Thymus (tissue), 11 donors: Measurements from ENCODE around the gene ADAT3. TPM values are rescaled to one million over a fixed set of nuclear protein-coding genes. Genes with fewer than 3 reads are reported as not detected.

Source experiments
- DNase-seq, 9 donors: peaks; one replicate each; pipeline ENCODE4 v3.0.0-alpha.2; 2013; ENCODE audit warnings: low spot score in 9 of 9, low read depth in 6 of 9, missing footprints in 1 of 9
- H3K27ac ChIP-seq, 2 donors: one replicate each; pipeline ENCODE4 v1.5.1; 2013; ENCODE audit warnings: control low read depth in 1 of 2, low read depth in 1 of 2, low read length in 1 of 2, mild to moderate bottlenecking in 1 of 2, moderate library complexity in 1 of 2
- H3K27me3 ChIP-seq, 2 donors: one replicate each; pipeline ENCODE4 v1.5.1; 2013; ENCODE audit warnings: low read length in 1 of 2; ENCODE audit not compliant: control insufficient read depth in 2 of 2, insufficient read depth in 1 of 2
- H3K36me3 ChIP-seq, 2 donors: one replicate each; pipeline ENCODE4 v1.5.1; 2013; ENCODE audit warnings: low read length in 1 of 2, mild to moderate bottlenecking in 1 of 2, moderate library complexity in 1 of 2; ENCODE audit not compliant: control insufficient read depth in 2 of 2, insufficient read depth in 2 of 2
- H3K4me1 ChIP-seq, 2 donors: one replicate each; pipeline ENCODE4 v1.5.1; 2013; ENCODE audit warnings: low read length in 2 of 2; ENCODE audit not compliant: control insufficient read depth in 2 of 2, insufficient read depth in 2 of 2
- H3K4me3 ChIP-seq, 2 donors: one replicate each; pipeline ENCODE4 v1.5.1; 2013; ENCODE audit warnings: low read length in 2 of 2, control low read depth in 1 of 2, mild to moderate bottlenecking in 1 of 2
- H3K9me3 ChIP-seq, 2 donors: one replicate each; pipeline ENCODE4 v1.5.1; 2013; ENCODE audit warnings: low read length in 1 of 2, mild to moderate bottlenecking in 1 of 2; ENCODE audit not compliant: control insufficient read depth in 2 of 2, insufficient read depth in 1 of 2
- WGBS: extraction: QIAGEN DNeasy Blood & Tissue Kit; methylation state at CpG from one replicate; pipeline ENCODE4 v1.1.7; 2013; 5-methylcytosine and 5-hydroxymethylcytosine counted together
- polyA plus RNA-seq: library from polyadenylated mRNA; stranded (reverse); fragments of 200-250 nt; gene quantifications from one replicate; pipeline ENCODE4 v1.2.3, GENCODE V29; 2013
- total RNA-seq: library from RNA; stranded (reverse); fragments of 120-200 nt; gene quantifications from one replicate; pipeline ENCODE4 v1.2.4, GENCODE V29; 2013
- donor health status: healthy.

The ADAT3 gene
- total and polyA plus RNA-seq, 2 donors, result 2.0 to 4.5 TPM

- Histone ChIP-seq H3K27ac (peak overlapping the region in 1 of 2 donors; percentile 13), H3K27me3 (no peaks in the 10 kb centered on the region)
- 94% methylated on average over 23 of the region's 23 CpGs for WGBS
Measured at GRCh38 chr19:1922803-1923202, 17.6 kb downstream of the ADAT3 start.

DNA sequence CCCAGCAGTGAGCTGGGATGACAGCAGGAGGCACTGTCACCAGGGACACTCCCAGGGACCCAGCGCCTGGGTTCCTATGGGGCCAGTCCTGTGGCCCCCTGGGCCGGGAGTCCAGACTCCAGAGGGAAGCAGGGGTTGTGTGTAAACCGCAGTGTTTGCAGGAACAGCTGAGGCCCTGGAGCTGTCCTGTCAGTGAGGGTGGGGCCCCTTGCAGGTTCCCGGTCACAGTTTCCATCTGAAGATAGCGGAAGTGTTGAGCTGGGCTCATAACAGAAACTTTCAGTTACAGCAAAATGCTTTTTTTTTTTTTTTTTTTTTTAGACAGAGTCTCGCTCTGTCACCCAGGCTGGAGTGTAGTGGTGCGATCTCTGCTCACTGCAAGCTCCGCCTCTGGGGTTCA, 18.1 kb downstream of the ADAT3 start:
- WGBS, result 96% methylated on average over 8 of the region's 8 CpGs
- Histone ChIP-seq H3K27ac (peak overlapping the region; percentile 13 to 30), H3K36me3 (peaks cover 43 to 58% of the 10 kb centered on the region in 2 donors), H3K27me3 (no peaks in the 10 kb centered on the region), H3K4me1 (peaks cover 7 to 44% of the 10 kb centered on the region in 2 donors), H3K4me3 (no peak overlapping the region), H3K9me3 (peaks cover 0 to 4% of the 10 kb centered on the region in 2 donors)
- peak in 1 of 9 donors; percentile 35 for DNase-seq

More at GRCh38 chr19:1922803-1923202, 17.6 kb downstream of the ADAT3 start:
- Histone ChIP-seq H3K4me1 (peaks cover 7 to 41% of the 10 kb centered on the region in 2 donors), H3K9me3 (peaks cover 0 to 2% of the 10 kb centered on the region in 2 donors), H3K36me3 (peaks cover 48 to 63% of the 10 kb centered on the region in 2 donors), H3K4me3 (no peak overlapping the region)
- DNase-seq, result no peak

DNA sequence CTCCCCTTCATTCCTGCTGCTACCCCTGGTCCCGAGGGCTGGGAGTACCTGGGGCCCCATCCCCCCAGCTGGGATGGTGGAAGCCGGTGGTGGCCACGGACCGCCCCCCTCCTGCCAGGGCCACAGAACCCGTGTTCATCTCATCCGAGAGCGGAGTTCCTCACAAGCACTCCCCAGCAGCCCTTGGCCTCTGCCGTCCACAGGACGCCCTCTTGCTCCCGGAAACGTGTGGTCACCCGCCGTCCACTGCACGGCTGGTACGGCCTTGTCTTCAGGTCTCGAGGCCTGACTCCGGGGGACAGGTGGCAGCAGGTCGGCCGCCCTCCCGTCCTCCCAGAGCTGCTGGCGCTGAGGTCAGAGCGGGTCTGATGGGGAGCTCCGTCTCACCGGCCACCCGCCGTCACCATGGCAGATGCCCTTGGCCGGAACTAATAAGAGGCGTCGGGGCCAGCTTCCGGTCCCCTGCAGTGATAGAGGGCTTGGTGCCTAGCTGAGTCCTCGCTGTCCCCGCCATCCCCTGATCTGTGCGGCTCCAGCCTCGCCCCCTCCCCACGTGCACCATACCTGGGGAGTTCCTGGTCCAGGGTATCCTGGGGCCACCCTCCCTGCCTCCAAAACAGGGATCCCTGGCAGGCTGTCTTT, 19.2 kb downstream of the ADAT3 start:
- H3K4me1 ChIP-seq, result peaks cover 7 to 50% of the 10 kb centered on the region in 2 donors
- no peak for DNase-seq
- peaks cover 0 to 4% of the 10 kb centered on the region in 2 donors for H3K9me3 ChIP-seq
- peaks cover 0 to 3% of the 10 kb centered on the region in 2 donors for H3K27me3 ChIP-seq
- peaks cover 38 to 48% of the 10 kb centered on the region in 2 donors for H3K36me3 ChIP-seq
- 98% methylated on average over 35 of the region's 35 CpGs for WGBS
- no peak overlapping the region for H3K27ac ChIP-seq
- no peak overlapping the region for H3K4me3 ChIP-seq

DNA sequence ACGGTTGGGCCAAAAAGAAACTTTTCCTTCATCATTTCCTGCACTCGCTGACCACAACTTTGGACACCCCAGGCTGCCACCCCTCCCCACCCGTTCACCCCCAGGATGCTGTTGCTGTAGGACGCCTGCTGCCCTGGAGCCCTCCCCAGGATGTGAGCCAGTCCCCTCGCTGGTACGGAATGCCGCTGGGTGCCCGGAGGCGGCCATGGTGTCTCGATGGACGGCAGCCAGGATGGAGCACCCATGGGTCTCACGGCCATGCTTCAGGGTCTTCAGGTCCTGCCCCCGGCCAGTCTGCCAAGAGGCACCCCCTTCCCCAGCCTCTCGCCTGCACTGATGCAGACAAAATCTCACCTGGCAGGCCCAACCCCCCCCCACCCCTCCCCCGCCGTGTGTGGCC, 20.3 kb downstream of the ADAT3 start:
- 95% methylated on average over 16 of the region's 16 CpGs for WGBS
- no peak overlapping the region for H3K4me3 ChIP-seq
- H3K27ac ChIP-seq, result no peak overlapping the region
- H3K36me3 ChIP-seq, result peaks cover 33 to 43% of the 10 kb centered on the region in 2 donors
- H3K4me1 ChIP-seq, result peaks cover 7 to 49% of the 10 kb centered on the region in 2 donors
- H3K27me3 ChIP-seq, result peaks cover 0 to 10% of the 10 kb centered on the region in 2 donors
- H3K9me3 ChIP-seq, result peaks cover 0 to 4% of the 10 kb centered on the region in 2 donors
- no peak for DNase-seq

- Histone ChIP-seq H3K27ac (no peak overlapping the region), H3K27me3 (peaks cover 0 to 10% of the 10 kb centered on the region in 2 donors), H3K36me3 (peaks cover 11% of the 10 kb centered on the region in 2 donors), H3K4me3 (peak overlapping the region; percentile 16 to 31), H3K4me1 (peaks cover 7 to 31% of the 10 kb centered on the region in 2 donors), H3K9me3 (peaks cover 0 to 16% of the 10 kb centered on the region in 2 donors)
- WGBS, result 19% methylated on average over 42 of the region's 42 CpGs
- DNase-seq, result peak in 5 of 9 donors; percentile 60 to 84 (median 72)
Measured at GRCh38 chr19:1929021-1929742, 24.0 kb downstream of the ADAT3 start.

DNA sequence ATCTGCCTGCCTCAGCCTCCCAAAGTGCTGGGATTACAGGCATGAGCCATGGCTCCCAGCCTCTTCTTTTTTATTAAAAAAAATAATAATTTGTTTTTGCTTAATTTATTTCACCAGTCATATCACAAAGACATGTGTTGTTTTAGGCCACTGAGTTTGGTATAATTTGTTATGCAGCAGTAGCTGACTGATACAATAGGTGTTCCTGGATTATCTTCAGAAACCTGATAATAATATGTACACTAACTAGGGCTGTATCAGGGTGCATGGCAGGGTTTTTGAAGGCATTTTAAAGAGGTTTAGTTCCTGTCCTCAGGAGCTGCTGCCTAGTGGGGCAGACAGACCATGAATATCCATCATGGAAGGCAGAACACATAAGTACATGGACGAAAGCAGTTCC, 26.2 kb downstream of the ADAT3 start:
- WGBS, result 96% methylated on average over 1 of the region's 1 CpG
- no peaks in the 10 kb centered on the region for H3K36me3 ChIP-seq
- no peak for DNase-seq
- H3K9me3 ChIP-seq, result peaks cover 0 to 23% of the 10 kb centered on the region in 2 donors
- H3K4me1 ChIP-seq, result peaks cover 7 to 31% of the 10 kb centered on the region in 2 donors
- H3K27ac ChIP-seq, result no peak overlapping the region
- H3K27me3 ChIP-seq, result peaks cover 0 to 10% of the 10 kb centered on the region in 2 donors
- H3K4me3 ChIP-seq, result no peak overlapping the region

DNA sequence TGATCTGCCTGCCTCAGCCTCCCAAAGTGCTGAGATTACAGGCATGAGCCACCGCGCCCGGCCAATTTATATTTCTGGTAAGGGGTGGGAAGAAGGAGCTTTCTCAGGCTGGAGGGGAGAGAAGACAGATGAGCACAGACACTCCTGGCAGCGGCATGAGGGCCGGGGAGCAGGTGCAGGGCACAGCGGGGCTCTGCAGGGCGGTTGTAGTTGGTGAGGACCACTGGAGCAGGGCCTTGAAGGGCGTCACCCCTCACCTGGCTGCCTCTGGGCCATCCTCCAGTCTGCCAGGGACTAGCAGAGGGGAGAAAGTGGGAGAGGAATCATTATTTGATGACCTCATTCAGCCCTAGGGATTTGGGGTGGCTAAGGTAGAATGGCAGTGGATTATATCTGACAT, 27.2 kb downstream of the ADAT3 start:
- Histone ChIP-seq H3K27me3 (peaks cover 0 to 10% of the 10 kb centered on the region in 2 donors), H3K4me3 (no peak overlapping the region), H3K36me3 (no peaks in the 10 kb centered on the region), H3K4me1 (peaks cover 7 to 31% of the 10 kb centered on the region in 2 donors), H3K27ac (no peak overlapping the region), H3K9me3 (peaks cover 0 to 23% of the 10 kb centered on the region in 2 donors)
- whole genome bisulfite sequencing, result 87% methylated on average over 8 of the region's 8 CpGs
- DNase-seq, result no peak

DNA sequence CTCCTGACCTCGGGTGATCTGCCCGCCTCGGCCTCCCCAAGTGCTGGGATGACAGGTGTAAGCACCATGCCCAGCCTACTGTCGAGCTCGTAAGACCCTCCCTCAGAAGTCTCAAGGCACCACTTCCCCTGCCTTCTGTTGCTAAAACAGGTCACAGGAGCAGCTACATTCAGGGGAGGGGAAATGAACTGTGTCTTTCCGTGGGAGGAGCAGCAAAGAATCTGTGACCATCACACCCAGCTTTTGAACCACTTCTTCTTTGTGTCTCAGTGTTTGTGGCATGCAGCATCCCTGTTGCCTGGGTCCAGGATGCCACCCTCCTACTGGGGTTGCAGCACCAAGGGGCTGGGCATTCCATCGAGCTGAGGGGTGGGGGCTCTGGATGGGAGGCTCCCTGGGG, 28.0 kb downstream of the ADAT3 start:
- H3K27me3 ChIP-seq, result peaks cover 0 to 10% of the 10 kb centered on the region in 2 donors
- no peak overlapping the region for H3K4me3 ChIP-seq
- H3K9me3 ChIP-seq, result peaks cover 0 to 19% of the 10 kb centered on the region in 2 donors
- 82% methylated on average over 7 of the region's 7 CpGs for WGBS
- H3K4me1 ChIP-seq, result peaks cover 5 to 24% of the 10 kb centered on the region in 2 donors
- no peak overlapping the region for H3K27ac ChIP-seq
- H3K36me3 ChIP-seq, result no peaks in the 10 kb centered on the region
- no peak for DNase-seq

DNA sequence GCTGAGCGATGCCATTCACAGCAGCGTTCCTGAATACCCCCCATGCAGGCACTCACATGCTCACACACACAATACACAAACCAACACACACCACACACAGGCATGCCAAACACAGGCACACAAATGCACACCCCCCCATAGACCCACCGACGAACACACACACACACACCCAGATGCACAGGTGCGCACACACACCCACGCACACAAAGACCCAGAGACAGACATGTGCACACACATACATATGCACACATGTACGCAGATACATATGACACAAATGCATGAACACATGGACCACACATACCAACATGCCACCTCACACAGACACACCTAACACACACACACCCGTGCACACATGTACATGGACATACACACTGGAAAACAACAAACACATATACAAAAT, 28.7 kb downstream of the ADAT3 start:
- WGBS, result 97% methylated on average over 8 of the region's 8 CpGs
- H3K4me1 ChIP-seq, result peaks cover 5 to 23% of the 10 kb centered on the region in 2 donors
- H3K4me3 ChIP-seq, result no peak overlapping the region
- DNase-seq, result no peak
- H3K27me3 ChIP-seq, result peaks cover 0 to 9% of the 10 kb centered on the region in 2 donors
- peaks cover 0 to 19% of the 10 kb centered on the region in 2 donors for H3K9me3 ChIP-seq
- H3K36me3 ChIP-seq, result no peaks in the 10 kb centered on the region
- H3K27ac ChIP-seq, result no peak overlapping the region
